K562 (cell line): ENCODE data around the gene SELENOW. TPM values are rescaled to one million over a fixed set of nuclear protein-coding genes. Genes with fewer than 3 reads are reported as not detected.

ENCODE experiments used
- ATAC-seq: fragments of 200-7000 bp; cut with Tn5 transposase; 3 replicates; pipeline ENCODE4 v1.9.1; 2020; ENCODE audit warnings: moderate library complexity
- BruUV-seq: library from RNA; stranded (reverse); fragments of 400-500 nt; replicated peaks from 2 replicates; lab custom pipeline; 2021; lab: Mats Ljungman, UMichigan
- CTCF ChIA-PET: fragments of 300-600 bp; formaldehyde crosslinking; extraction: SDS; loops from one replicate; lab custom pipeline; 2021; ENCODE audit warnings: low intra/inter-chr PET ratio; lab: Yijun Ruan, JAX
- POLR2A ChIA-PET: fragments of 300-600, 350-650 bp; sonication (Branson Sonifier 250); formaldehyde crosslinking; extraction: SDS; loops from one replicate; lab custom pipeline; 2021; ENCODE audit warnings: antibody characterized with exemption, inconsistent platforms; lab: Yijun Ruan, JAX
- DNase-seq, 4 experiments: peaks; one replicate each; pipeline versions ENCODE4 v3.0.0 to v3.0.0-alpha.2; 2011 to 2018; ENCODE audit warnings: low spot score in 3 of 4, mixed read lengths in 3 of 4; ENCODE audit errors: extremely low read depth in 1 of 4
- FAIRE-seq: peaks from 2 replicates; lab custom pipeline; 2011; peaks lifted over from hg19 to GRCh38; lab: Jason Lieb, UNC
- H2AFZ ChIP-seq: 2 replicates; pipeline ENCODE4 v1.6.0; 2011; ENCODE audit warnings: low read depth, low read length, control low read depth, inconsistent platforms
- H3K27ac ChIP-seq: fragments of 200-600 bp; 3 replicates; pipeline ENCODE4 v1.8.0; 2011; ENCODE audit warnings: low read depth, mild to moderate bottlenecking, control low read depth, inconsistent platforms, low read length, moderate library complexity, mixed read lengths; ENCODE audit errors: extremely low read depth
- H3K27me3 ChIP-seq, 2 experiments: fragments of 300-600 bp in 1 of 2; 2 replicates in 1 of 2; 3 replicates in 1 of 2; pipeline versions ENCODE4 v1.6.0 to v1.8.0; 2011; ENCODE audit warnings: inconsistent platforms in 2 of 2, low read length in 2 of 2, mild to moderate bottlenecking in 1 of 2, mixed read lengths in 1 of 2, moderate library complexity in 1 of 2; ENCODE audit not compliant: control insufficient read depth in 2 of 2, insufficient read depth in 2 of 2
- H3K36me3 ChIP-seq: fragments of 300-600 bp; 3 replicates; pipeline ENCODE4 v1.8.0; 2011; ENCODE audit warnings: mild to moderate bottlenecking, low read length, inconsistent platforms; ENCODE audit not compliant: control insufficient read depth, insufficient read depth
- H3K4me1 ChIP-seq, 2 experiments: fragments of 200-600 bp in 1 of 2; replicated peaks in 1 of 2; 2 replicates in 1 of 2; 3 replicates in 1 of 2; pipeline versions ENCODE4 v1.5.1 to v1.8.0; 2011; ENCODE audit warnings: inconsistent platforms in 2 of 2, low read length in 2 of 2, mild to moderate bottlenecking in 1 of 2, mixed read lengths in 1 of 2, moderate library complexity in 1 of 2; ENCODE audit not compliant: control insufficient read depth in 2 of 2, insufficient read depth in 2 of 2
- H3K4me2 ChIP-seq: 2 replicates; pipeline ENCODE4 v1.6.1; 2011; ENCODE audit warnings: low read length, control low read depth, inconsistent platforms, mixed read lengths; ENCODE audit not compliant: insufficient read depth
- H3K4me3 ChIP-seq: fragments of 200-600 bp; sonication (generic), shearing (Covaris generic); 2 replicates; pipeline ENCODE4 v1.5.1; 2016; ENCODE audit warnings: control low read depth, inconsistent platforms
- H3K79me2 ChIP-seq: fragments of 200-600 bp; 3 replicates; pipeline ENCODE4 v1.8.0; 2011; ENCODE audit warnings: low read length, inconsistent platforms; ENCODE audit not compliant: control insufficient read depth, insufficient read depth
- H3K9ac ChIP-seq, 2 experiments: 2 replicates each; pipeline versions ENCODE4 v1.6.0 to v1.6.1; 2011; ENCODE audit warnings: low read depth in 2 of 2, low read length in 2 of 2, control low read depth in 1 of 2, inconsistent platforms in 1 of 2, mild to moderate bottlenecking in 1 of 2, mixed read lengths in 1 of 2; ENCODE audit not compliant: insufficient read depth in 1 of 2
- H3K9me1 ChIP-seq: one replicate; pipeline ENCODE4 v1.6.0; 2011; ENCODE audit warnings: inconsistent platforms, mild to moderate bottlenecking, low read length, moderate library complexity; ENCODE audit not compliant: control insufficient read depth, insufficient read depth
- H3K9me3 ChIP-seq: replicated peaks from 2 replicates; pipeline ENCODE4 v1.5.1; 2011; ENCODE audit warnings: low read depth, low read length, inconsistent platforms; ENCODE audit not compliant: control insufficient read depth, insufficient read depth
- H4K20me1 ChIP-seq: replicated peaks from 2 replicates; pipeline ENCODE4 v1.6.1; 2011; ENCODE audit warnings: low read length, inconsistent platforms, mixed read lengths; ENCODE audit not compliant: control insufficient read depth, insufficient read depth
- ADNP ChIP-seq: fragments of 200-800 bp; sonication (Bioruptor generic); IDR thresholded peaks from 2 replicates; pipeline ENCODE4 v1.6.1; 2016; ENCODE audit warnings: missing genetic modification characterization, missing compliant biosample characterization
- BCOR ChIP-seq: fragments of 450-650 bp; IDR thresholded peaks from 2 replicates; pipeline ENCODE4 v1.6.1; 2016
- BRD4 ChIP-seq: fragments of 200-600 bp; sonication (generic); IDR thresholded peaks from 2 replicates; pipeline ENCODE4 v1.6.1; 2017; ENCODE audit warnings: inconsistent platforms
- CBFA2T2 ChIP-seq: fragments of 450-650 bp; conservative IDR thresholded peaks from 2 replicates; pipeline ENCODE4 v1.6.1; 2017; ENCODE audit warnings: mild to moderate bottlenecking
- CEBPG ChIP-seq, 3 experiments: fragments of 200-800 bp in 1 of 3; sonication (Bioruptor generic) in 1 of 3; sonication (generic) in 1 of 3; formaldehyde crosslinking in 1 of 3; IDR thresholded peaks in 2 of 3; conservative IDR thresholded peaks in 1 of 3; 2 replicates each; pipeline versions ENCODE4 v1.6.1 to v1.8.0; 2016 to 2022; ENCODE audit warnings: missing compliant biosample characterization in 2 of 3, missing genetic modification characterization in 2 of 3, mild to moderate bottlenecking in 1 of 3, missing genetic modification reagents in 1 of 3
- FOXA1 ChIP-seq: fragments of 450-650 bp; IDR thresholded peaks from 2 replicates; pipeline ENCODE4 v1.6.1; 2016; ENCODE audit warnings: mild to moderate bottlenecking, borderline replicate concordance
- HDAC2 ChIP-seq: fragments of 450-650 bp; IDR thresholded peaks from 2 replicates; pipeline ENCODE4 v1.6.1; 2016; ENCODE audit warnings: mild to moderate bottlenecking
- HDAC3 ChIP-seq: fragments of 450-650 bp; IDR thresholded peaks from 2 replicates; pipeline ENCODE4 v1.6.1; 2018; ENCODE audit warnings: borderline replicate concordance, mild to moderate bottlenecking, moderate library complexity; ENCODE audit not compliant: partially characterized antibody
- KDM1A ChIP-seq, 2 experiments: fragments of 450-650 bp; IDR thresholded peaks; 2 replicates each; pipeline ENCODE4 v1.6.1; 2016; ENCODE audit warnings: mild to moderate bottlenecking in 2 of 2
- KHSRP ChIP-seq: fragments of 450-650 bp; IDR thresholded peaks from 2 replicates; pipeline ENCODE4 v1.6.1; 2017
- MAFK ChIP-seq: IDR thresholded peaks from 2 replicates; pipeline ENCODE4 v1.6.1; 2011; ENCODE audit warnings: low read length, improper control_type of control experiment
- PTBP1 ChIP-seq: fragments of 200-400 bp; formaldehyde crosslinking; IDR thresholded peaks from 2 replicates; pipeline ENCODE4 v1.6.1; 2017; ENCODE audit warnings: low read depth, low read length
- PTTG1 ChIP-seq: fragments of 450-650 bp; IDR thresholded peaks from 2 replicates; pipeline ENCODE4 v1.6.1; 2016; ENCODE audit warnings: low read depth, mild to moderate bottlenecking, missing genetic modification characterization, missing compliant biosample characterization
- RBM25 ChIP-seq: fragments of 200-400 bp; formaldehyde crosslinking; IDR thresholded peaks from 2 replicates; pipeline ENCODE4 v1.6.1; 2018; ENCODE audit warnings: low read length, low read depth, moderate library complexity; ENCODE audit not compliant: severe bottlenecking
- RCOR1 ChIP-seq, 2 experiments: IDR thresholded peaks; 2 replicates each; pipeline ENCODE4 v1.6.1; 2012; ENCODE audit warnings: low read depth in 2 of 2, low read length in 2 of 2, borderline replicate concordance in 1 of 2, improper control_type of control experiment in 1 of 2
- WGBS: fragments of 100-300 bp; shearing (Covaris generic); methylation state at CpG from one replicate; pipeline ENCODE4 v1.1.6; 2016; ENCODE audit warnings: low coverage, mixed read lengths; ENCODE audit not compliant: insufficient coverage; ENCODE audit errors: missing lambda C conversion rate; 5-methylcytosine and 5-hydroxymethylcytosine counted together
- in situ Hi-C: fragments of 300-500 bp; cut with MboI; formaldehyde crosslinking; loops from 4 replicates; pipeline ENCODE4 v1.15.0; 2018; ENCODE audit warnings: inconsistent platforms, mixed read lengths
- intact Hi-C: fragments of 100-400 bp; cut with micrococcal nuclease; formaldehyde crosslinking; loops from 2 replicates; pipeline ENCODE4 v1.14.2; 2022
- polyA plus RNA-seq, 8 experiments: library from polyadenylated mRNA; depleted of rRNA in 4 of 8; stranded (reverse) in 5 of 8; unstranded in 3 of 8; fragments of >200 nt; fragmentation: Nextera tagmentation in 2 of 8; fragmentation: Illumina TruSeq in 1 of 8; extraction: Ambion mirVana in 2 of 8; extraction: Trizol in 1 of 8; gene quantifications; 2 replicates each; pipeline versions ENCODE4 v1.2.1 to v1.2.3, GENCODE V29; 2011 to 2014; ENCODE audit warnings: inconsistent platforms in 1 of 8, missing spikeins in 1 of 8
- total RNA-seq, 7 experiments: library from RNA; depleted of rRNA in 6 of 7; stranded (reverse); fragments of >200 nt in 6 of 7; fragmentation: Illumina TruSeq in 2 of 7; extraction: Trizol in 2 of 7; gene quantifications; 2 replicates each; pipeline versions ENCODE4 v1.2.1 to v1.2.3, GENCODE V29; 2011 to 2021; ENCODE audit warnings: low replicate concordance in 1 of 7
- TF ChIP-seq, protein P1 (sequence below): IDR thresholded peaks from 2 replicates; pipeline ENCODE4 v1.6.1; 2016; ENCODE audit warnings: missing genetic modification characterization, missing compliant biosample characterization
- TF ChIP-seq, protein P2 (sequence below): fragments of 250-450 bp; sonication (Bioruptor Pico); IDR thresholded peaks from 2 replicates; pipeline ENCODE4 v1.5.0; 2020; ENCODE audit warnings: mild to moderate bottlenecking, borderline replicate concordance
- TF ChIP-seq, protein P3 (sequence below): fragments of 450-650 bp; formaldehyde crosslinking; IDR thresholded peaks from 2 replicates; pipeline ENCODE4 v1.4.0; 2020; ENCODE audit warnings: mild to moderate bottlenecking, moderate library complexity

SELENOW gene
- total and polyA plus RNA-seq, 9 of the 15 experiments (the other 6 are each of a cell fraction or from before 2014, with no cell fraction given): 91.9 to 279 (median 156) TPM

DNA sequence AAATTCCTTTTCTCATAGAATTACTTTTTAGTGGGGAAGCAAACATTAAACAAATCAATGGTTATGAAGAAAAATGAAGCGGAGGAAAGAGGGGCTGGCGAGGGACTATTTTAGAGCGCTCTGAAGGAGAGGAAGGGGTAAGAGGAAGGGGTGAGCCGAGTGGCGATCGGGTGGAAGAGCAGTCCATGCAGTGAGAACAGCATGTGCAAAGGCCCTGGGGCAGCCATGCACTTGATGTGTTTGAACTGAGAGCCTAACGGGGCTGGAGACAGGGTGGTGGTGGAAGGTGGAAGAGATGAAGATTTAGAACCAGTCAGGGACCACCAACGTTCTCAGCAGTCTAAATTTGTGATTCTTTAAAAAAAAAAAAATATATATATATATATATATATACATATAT, 47.6 kb upstream of the SELENOW start:
- in situ Hi-C loops (no loop called here), intact Hi-C loops (no loop called here)
- H4K20me1 ChIP-seq: no peaks in the 10 kb centered on the region
- 90% methylated on average over 4 of the region's 8 CpGs for WGBS
- ChIA-PET POLR2A (no interaction called here), CTCF (no interaction called here)
- H3K27me3 ChIP-seq: no peaks in the 10 kb centered on the region; a peak in 1 of 5 replicates
- no peaks in the 10 kb centered on the region for H3K9me3 ChIP-seq
- H3K4me1 ChIP-seq: peaks cover 13 to 32% of the 10 kb centered on the region in 2 experiments; a peak in 4 of 5 replicates
- H3K4me3 ChIP-seq: no peak overlapping the region
- H3K79me2 ChIP-seq: peaks cover 6% of the 10 kb centered on the region; the same call in 2 of the 3 replicates
- no TSS peak for BruUV-seq
- no peak for DNase-seq
- H3K9me1 ChIP-seq: no peaks in the 10 kb centered on the region
- no peak overlapping the region for H3K4me2 ChIP-seq
- peak overlapping the region; percentile 70; the same call in 1 of the 2 replicates for H2AFZ ChIP-seq
- H3K27ac ChIP-seq: peak overlapping the region; percentile 81; the same call in 2 of the 3 replicates
- H3K36me3 ChIP-seq: peaks cover 31% of the 10 kb centered on the region; the same call in 2 of the 3 replicates
- no peak for ATAC-seq
- H3K9ac ChIP-seq: peak overlapping the region in 1 of 2 experiments; percentile 18; a peak in 1 of 4 replicates
- FAIRE-seq: no peak
- no peak for TF ChIP-seq MAFK
- peak; percentile 79; the same call in 1 of the 2 replicates for TF ChIP-seq PTBP1
- no peak for TF ChIP-seq CBFA2T2
- TF ChIP-seq BCOR: peak; percentile 54
- TF ChIP-seq KHSRP: no peak
- TF ChIP-seq, protein P1, sequence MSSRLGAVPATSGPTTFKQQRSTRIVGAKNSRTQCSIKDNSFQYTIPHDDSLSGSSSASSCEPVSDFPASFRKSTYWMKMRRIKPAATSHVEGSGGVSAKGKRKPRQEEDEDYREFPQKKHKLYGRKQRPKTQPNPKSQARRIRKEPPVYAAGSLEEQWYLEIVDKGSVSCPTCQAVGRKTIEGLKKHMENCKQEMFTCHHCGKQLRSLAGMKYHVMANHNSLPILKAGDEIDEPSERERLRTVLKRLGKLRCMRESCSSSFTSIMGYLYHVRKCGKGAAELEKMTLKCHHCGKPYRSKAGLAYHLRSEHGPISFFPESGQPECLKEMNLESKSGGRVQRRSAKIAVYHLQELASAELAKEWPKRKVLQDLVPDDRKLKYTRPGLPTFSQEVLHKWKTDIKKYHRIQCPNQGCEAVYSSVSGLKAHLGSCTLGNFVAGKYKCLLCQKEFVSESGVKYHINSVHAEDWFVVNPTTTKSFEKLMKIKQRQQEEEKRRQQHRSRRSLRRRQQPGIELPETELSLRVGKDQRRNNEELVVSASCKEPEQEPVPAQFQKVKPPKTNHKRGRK (tag): no peak
- TF ChIP-seq, protein P2, sequence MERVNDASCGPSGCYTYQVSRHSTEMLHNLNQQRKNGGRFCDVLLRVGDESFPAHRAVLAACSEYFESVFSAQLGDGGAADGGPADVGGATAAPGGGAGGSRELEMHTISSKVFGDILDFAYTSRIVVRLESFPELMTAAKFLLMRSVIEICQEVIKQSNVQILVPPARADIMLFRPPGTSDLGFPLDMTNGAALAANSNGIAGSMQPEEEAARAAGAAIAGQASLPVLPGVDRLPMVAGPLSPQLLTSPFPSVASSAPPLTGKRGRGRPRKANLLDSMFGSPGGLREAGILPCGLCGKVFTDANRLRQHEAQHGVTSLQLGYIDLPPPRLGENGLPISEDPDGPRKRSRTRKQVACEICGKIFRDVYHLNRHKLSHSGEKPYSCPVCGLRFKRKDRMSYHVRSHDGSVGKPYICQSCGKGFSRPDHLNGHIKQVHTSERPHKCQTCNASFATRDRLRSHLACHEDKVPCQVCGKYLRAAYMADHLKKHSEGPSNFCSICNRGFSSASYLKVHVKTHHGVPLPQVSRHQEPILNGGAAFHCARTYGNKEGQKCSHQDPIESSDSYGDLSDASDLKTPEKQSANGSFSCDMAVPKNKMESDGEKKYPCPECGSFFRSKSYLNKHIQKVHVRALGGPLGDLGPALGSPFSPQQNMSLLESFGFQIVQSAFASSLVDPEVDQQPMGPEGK (CRISPR knock-in tag): no peak
- 0 out of 2 replicates have a peak, but pooled peaks have one; percentile 31 for TF ChIP-seq BRD4
- 0 out of 2 replicates have a peak, but pooled peaks have one; percentile 13 for TF ChIP-seq HDAC2
- TF ChIP-seq PTTG1 (tag): no peak
- TF ChIP-seq KDM1A (IDR thresholded peaks at IDR 0.05): peak in 1 of 2 experiments; percentile 39; a peak in 3 of 4 replicates
- peak; percentile 72 for TF ChIP-seq RBM25
- peak; percentile 49; the same call in 1 of the 2 replicates for TF ChIP-seq ADNP (tag)
- TF ChIP-seq, protein P3, sequence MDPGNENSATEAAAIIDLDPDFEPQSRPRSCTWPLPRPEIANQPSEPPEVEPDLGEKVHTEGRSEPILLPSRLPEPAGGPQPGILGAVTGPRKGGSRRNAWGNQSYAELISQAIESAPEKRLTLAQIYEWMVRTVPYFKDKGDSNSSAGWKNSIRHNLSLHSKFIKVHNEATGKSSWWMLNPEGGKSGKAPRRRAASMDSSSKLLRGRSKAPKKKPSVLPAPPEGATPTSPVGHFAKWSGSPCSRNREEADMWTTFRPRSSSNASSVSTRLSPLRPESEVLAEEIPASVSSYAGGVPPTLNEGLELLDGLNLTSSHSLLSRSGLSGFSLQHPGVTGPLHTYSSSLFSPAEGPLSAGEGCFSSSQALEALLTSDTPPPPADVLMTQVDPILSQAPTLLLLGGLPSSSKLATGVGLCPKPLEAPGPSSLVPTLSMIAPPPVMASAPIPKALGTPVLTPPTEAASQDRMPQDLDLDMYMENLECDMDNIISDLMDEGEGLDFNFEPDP (CRISPR knock-in tag): no peak
- TF ChIP-seq HDAC3: no peak
- TF ChIP-seq CEBPG (CRISPR knock-in tag; IDR thresholded peaks at IDR 0.05): no peak
- no peak for TF ChIP-seq CEBPG (tag; conservative IDR thresholded peaks at IDR 0.05 in 1 of 2, IDR thresholded peaks at IDR 0.05 in 1 of 2)
- TF ChIP-seq FOXA1: no peak
- TF ChIP-seq RCOR1 (IDR thresholded peaks at IDR 0.05; ENCODE audit: borderline replicate concordance in 1 of 2, low read depth in 2 of 2, low read length in 2 of 2): peak in 1 of 2 experiments; percentile 46; a peak in 1 of 4 replicates
